ENCODE data around the gene IKZF5. TPM values are rescaled to one million over a fixed set of nuclear protein-coding genes. Genes with fewer than 3 reads are reported as not detected.

IKZF5 gene
- polyA plus RNA-seq, 1 donor, result 18.2 TPM

GRCh38 chr10:122955892-122956291 lies 52.7 kb downstream of the IKZF5 start:
- 100% methylated on average over 1 of the region's 1 CpG for WGBS (ENCODE audit: insufficient coverage, low lambda C conversion rate)
- Histone ChIP-seq H3K9me3 (ENCODE audit: control insufficient read depth, low read depth, low read length) (peaks cover 7% of the 10 kb centered on the region), H3K36me3 (ENCODE audit: control insufficient read depth, insufficient read depth, low read length) (no peaks in the 10 kb centered on the region), H3K27ac (ENCODE audit: low read length) (no peak overlapping the region), H3K4me1 (ENCODE audit: control insufficient read depth, insufficient read depth, low read length) (peaks cover 3% of the 10 kb centered on the region), H3K4me3 (ENCODE audit: low read length) (no peak overlapping the region), H3K27me3 (ENCODE audit: control insufficient read depth, insufficient read depth, low read length) (peaks cover 5% of the 10 kb centered on the region)
- peak in 1 of 2 donors; percentile 45 for DNase-seq

- Histone ChIP-seq H3K4me3 (ENCODE audit: low read length) (no peak overlapping the region), H3K36me3 (ENCODE audit: control insufficient read depth, insufficient read depth, low read length) (peaks cover 2% of the 10 kb centered on the region), H3K4me1 (ENCODE audit: control insufficient read depth, insufficient read depth, low read length) (peaks cover 3% of the 10 kb centered on the region), H3K9me3 (ENCODE audit: control insufficient read depth, low read depth, low read length) (peaks cover 7% of the 10 kb centered on the region), H3K27ac (ENCODE audit: low read length) (no peak overlapping the region), H3K27me3 (ENCODE audit: control insufficient read depth, insufficient read depth, low read length) (peaks cover 5% of the 10 kb centered on the region)
- no peak for DNase-seq
- WGBS (ENCODE audit: insufficient coverage, low lambda C conversion rate), result no CpG with 5 or more reads among the region's 13 CpGs
Measured at GRCh38 chr10:122954731-122955050, 53.9 kb downstream of the IKZF5 start.

- H3K4me3 ChIP-seq (ENCODE audit: low read length), result peak within 1 kb of the TSS; percentile 88
- H3K27me3 ChIP-seq (ENCODE audit: control insufficient read depth, insufficient read depth, low read length), result peaks cover 5% of the 10 kb centered on the region
- peaks cover 7% of the 10 kb centered on the region for H3K9me3 ChIP-seq (ENCODE audit: control insufficient read depth, low read depth, low read length)
- peak; percentile 99 to 100 for DNase-seq
- peaks cover 3% of the 10 kb centered on the region for H3K4me1 ChIP-seq (ENCODE audit: control insufficient read depth, insufficient read depth, low read length)
- H3K27ac ChIP-seq (ENCODE audit: low read length), result peak within 1 kb of the TSS; percentile 67
- WGBS (ENCODE audit: insufficient coverage, low lambda C conversion rate), result no CpG with 5 or more reads among the region's 77 CpGs
- H3K36me3 ChIP-seq (ENCODE audit: control insufficient read depth, insufficient read depth, low read length), result peaks cover 2% of the 10 kb centered on the region
Measured at GRCh38 chr10:122953902-122954730, 54.5 kb downstream of the IKZF5 start, which contains the start of gene C10orf88. Gene C10orf88 (minus strand): TSS chr10:122954227. CDS start chr10:122954178, 49 bp downstream.

DNA sequence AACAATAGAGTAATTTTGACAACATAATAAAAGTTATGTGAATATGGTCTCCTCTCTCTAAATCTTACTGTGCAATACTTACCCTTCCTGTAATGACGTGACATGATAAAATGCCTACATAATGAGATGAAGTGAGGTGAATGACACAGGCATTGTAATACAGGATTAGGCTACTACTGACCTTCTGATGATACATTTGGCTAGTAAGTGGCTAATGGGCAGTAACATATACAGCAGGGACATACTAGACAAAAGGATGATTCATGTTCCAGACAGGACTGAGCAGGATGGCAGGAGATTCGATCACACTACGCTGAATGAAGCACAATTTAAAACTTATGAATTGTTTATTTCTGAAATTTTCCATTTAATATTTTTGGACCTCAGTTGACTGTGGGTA lies 59.3 kb downstream of the IKZF5 start:
- Histone ChIP-seq H3K4me1 (ENCODE audit: control insufficient read depth, insufficient read depth, low read length) (peaks cover under 1% of the 10 kb centered on the region), H3K36me3 (ENCODE audit: control insufficient read depth, insufficient read depth, low read length) (peaks cover 15% of the 10 kb centered on the region), H3K27ac (ENCODE audit: low read length) (no peak overlapping the region), H3K27me3 (ENCODE audit: control insufficient read depth, insufficient read depth, low read length) (no peaks in the 10 kb centered on the region), H3K9me3 (ENCODE audit: control insufficient read depth, low read depth, low read length) (peaks cover under 1% of the 10 kb centered on the region), H3K4me3 (ENCODE audit: low read length) (no peak overlapping the region)
- no peak for DNase-seq
- no CpG with 5 or more reads among the region's 3 CpGs for WGBS (ENCODE audit: insufficient coverage, low lambda C conversion rate)

Other genes starting within 250 kb of the IKZF5 start
- 0.90 TPM for gene CUZD1, start 162.9 kb downstream of the IKZF5 start, polyA plus RNA-seq
- 4.1 TPM for gene FAM24B, start 129.2 kb downstream of the IKZF5 start, polyA plus RNA-seq
- gene FAM24A, start 98.2 kb downstream of the IKZF5 start, polyA plus RNA-seq, result not detected
- 11.4 TPM for gene C10orf88, start 54.6 kb downstream of the IKZF5 start, polyA plus RNA-seq
- 6.8 TPM for gene PSTK, start 28.4 kb downstream of the IKZF5 start, polyA plus RNA-seq
- 19.6 TPM for gene ACADSB, start 211 bp upstream of the IKZF5 start, polyA plus RNA-seq
- 1.5 TPM for gene HMX3, start 127.2 kb upstream of the IKZF5 start, polyA plus RNA-seq
- gene HMX2, start 139.3 kb upstream of the IKZF5 start, polyA plus RNA-seq, result 1.1 TPM
- gene BUB3, start 145.6 kb upstream of the IKZF5 start, polyA plus RNA-seq, result 95.2 TPM